ENCODE data around the gene USP12. TPM values are rescaled to one million over a fixed set of nuclear protein-coding genes. Genes with fewer than 3 reads are reported as not detected.

The USP12 gene
- total RNA-seq, 1 experiment from 2014 or later: 36.2 TPM

- peak overlapping the region; percentile 26 for H3K27ac Mint-ChIP-seq (ENCODE audit: unreplicated experiment)
- intact Hi-C loops (cut with micrococcal nuclease; ENCODE audit: unreplicated experiment): no loop called here
- Histone ChIP-seq H3K4me1 (no peaks in the 10 kb centered on the region), H3K9me3 (no peaks in the 10 kb centered on the region), H3K4me3 (ENCODE audit: low read depth, low read length) (no peak overlapping the region), H3K27me3 (replicated peaks; ENCODE audit: control insufficient read depth, insufficient read depth, low read length) (no peaks in the 10 kb centered on the region), H3K36me3 (ENCODE audit: control insufficient read depth, insufficient read depth, low read length) (no peaks in the 10 kb centered on the region; the same call in 1 of the 2 replicates)
- POLR2A ChIA-PET: no interaction called here
- H3K27me3 Mint-ChIP-seq (ENCODE audit: insufficient read depth, unreplicated experiment): no peaks in the 10 kb centered on the region
- BruUV-seq (replicated peaks): no TSS peak
- peaks cover 12% of the 10 kb centered on the region for H3K4me1 Mint-ChIP-seq (ENCODE audit: low read depth, unreplicated experiment)
- TF ChIP-seq CTCF (IDR thresholded peaks at IDR 0.05; ENCODE audit: insufficient read depth in 1 of 2, low read depth in 1 of 2, low read length in 1 of 2, severe bottlenecking in 1 of 2, unreplicated experiment in 1 of 2): no peak
- no peaks in the 10 kb centered on the region for H3K9me3 Mint-ChIP-seq (ENCODE audit: unreplicated experiment)
- peaks cover 17% of the 10 kb centered on the region for H3K36me3 Mint-ChIP-seq (ENCODE audit: insufficient read depth, unreplicated experiment)
- peak in 1 of 2 experiments; percentile 56 for DNase-seq
- H3K4me3 Mint-ChIP-seq (ENCODE audit: unreplicated experiment): no peak overlapping the region
- CTCF ChIA-PET: no interaction called here
Observed at GRCh38 chr13:27079421-27079958, 92.1 kb downstream of the USP12 start.

- TF ChIP-seq CTCF (IDR thresholded peaks at IDR 0.05; ENCODE audit: insufficient read depth in 1 of 2, low read depth in 1 of 2, low read length in 1 of 2, severe bottlenecking in 1 of 2, unreplicated experiment in 1 of 2): no peak
- intact Hi-C loops (cut with micrococcal nuclease; ENCODE audit: unreplicated experiment): no loop called here
- Mint-ChIP-seq H3K27me3 (ENCODE audit: insufficient read depth, unreplicated experiment) (no peaks in the 10 kb centered on the region), H3K4me3 (ENCODE audit: unreplicated experiment) (no peak overlapping the region), H3K4me1 (ENCODE audit: low read depth, unreplicated experiment) (peaks cover 12% of the 10 kb centered on the region), H3K9me3 (ENCODE audit: unreplicated experiment) (no peaks in the 10 kb centered on the region), H3K36me3 (ENCODE audit: insufficient read depth, unreplicated experiment) (peaks cover 31% of the 10 kb centered on the region), H3K27ac (ENCODE audit: unreplicated experiment) (no peak overlapping the region)
- Histone ChIP-seq H3K4me1 (no peaks in the 10 kb centered on the region), H3K4me3 (ENCODE audit: low read depth, low read length) (no peak overlapping the region), H3K9me3 (no peaks in the 10 kb centered on the region), H3K27me3 (replicated peaks; ENCODE audit: control insufficient read depth, insufficient read depth, low read length) (no peaks in the 10 kb centered on the region), H3K36me3 (ENCODE audit: control insufficient read depth, insufficient read depth, low read length) (no peaks in the 10 kb centered on the region)
- BruUV-seq (replicated peaks): no TSS peak
- ChIA-PET CTCF (no interaction called here), POLR2A (no interaction called here)
- no peak for DNase-seq
Observed at GRCh38 chr13:27077451-27077850, 94.2 kb downstream of the USP12 start.

- intact Hi-C loops (cut with micrococcal nuclease; ENCODE audit: unreplicated experiment): no loop called here
- Histone ChIP-seq H3K4me3 (ENCODE audit: low read depth, low read length) (no peak overlapping the region), H3K9me3 (no peaks in the 10 kb centered on the region), H3K27me3 (replicated peaks; ENCODE audit: control insufficient read depth, insufficient read depth, low read length) (no peaks in the 10 kb centered on the region), H3K4me1 (no peaks in the 10 kb centered on the region), H3K36me3 (ENCODE audit: control insufficient read depth, insufficient read depth, low read length) (no peaks in the 10 kb centered on the region; the same call in 1 of the 2 replicates)
- H3K4me3 Mint-ChIP-seq (ENCODE audit: unreplicated experiment): no peak overlapping the region
- H3K27me3 Mint-ChIP-seq (ENCODE audit: insufficient read depth, unreplicated experiment): no peaks in the 10 kb centered on the region
- H3K36me3 Mint-ChIP-seq (ENCODE audit: insufficient read depth, unreplicated experiment): peaks cover 33% of the 10 kb centered on the region
- no TSS peak for BruUV-seq (replicated peaks)
- CTCF ChIA-PET: no interaction called here
- no peak overlapping the region for H3K27ac Mint-ChIP-seq (ENCODE audit: unreplicated experiment)
- TF ChIP-seq CTCF (IDR thresholded peaks at IDR 0.05; ENCODE audit: insufficient read depth in 1 of 2, low read depth in 1 of 2, low read length in 1 of 2, severe bottlenecking in 1 of 2, unreplicated experiment in 1 of 2): no peak
- H3K4me1 Mint-ChIP-seq (ENCODE audit: low read depth, unreplicated experiment): peaks cover 12% of the 10 kb centered on the region
- no peaks in the 10 kb centered on the region for H3K9me3 Mint-ChIP-seq (ENCODE audit: unreplicated experiment)
- POLR2A ChIA-PET: no interaction called here
- DNase-seq: no peak
Observed at GRCh38 chr13:27076421-27076820, 95.2 kb downstream of the USP12 start.
